GM13977 (cell line): Measurements from ENCODE around the gene COA8.

Source experiments
- DNase-seq: peaks from one replicate; pipeline ENCODE4 v3.0.0; 2012; ENCODE audit warnings: low spot score
- CTCF ChIP-seq: IDR thresholded peaks from 2 replicates; pipeline ENCODE4 v1.5.1; 2012; ENCODE audit warnings: mild to moderate bottlenecking, control low read depth; ENCODE audit not compliant: insufficient read depth; ENCODE audit errors: extremely low read depth, missing control alignments
- in situ Hi-C: fragments of 300-500 bp; cut with MboI; formaldehyde crosslinking; loops from one replicate; pipeline ENCODE4 v1.12.0; 2022; ENCODE audit warnings: low sequenced_read_pairs, low pct_unique_long_range_greater_than_20kb, mixed read lengths, inconsistent platforms; ENCODE audit not compliant: unreplicated experiment

COA8 gene

GRCh38 chr14:103552011-103552845 lies 10.5 kb upstream of the COA8 start:
- no peak for TF ChIP-seq CTCF
- no peak for DNase-seq
- in situ Hi-C loops: loop anchor here (10.0 kb wide), 1 partner anchor 47 kb away; no protein-coding TSS in a partner anchor

GRCh38 chr14:103552846-103553210 lies 9.9 kb upstream of the COA8 start:
- in situ Hi-C loops: loop anchor here (10.0 kb wide), 1 partner anchor 48 kb away; no protein-coding TSS in a partner anchor
- TF ChIP-seq CTCF: no peak
- DNase-seq: no peak

GRCh38 chr14:103555559-103556337 lies 7.0 kb upstream of the COA8 start:
- no peak for TF ChIP-seq CTCF
- in situ Hi-C loops: loop anchor here (10.0 kb wide), 1 partner anchor 51 kb away; no protein-coding TSS in a partner anchor
- DNase-seq: no peak

- no peak for DNase-seq
- in situ Hi-C loops: loop anchor here (10.0 kb wide), 1 partner anchor 52 kb away; no protein-coding TSS in a partner anchor
- no peak for TF ChIP-seq CTCF
Measured at GRCh38 chr14:103556946-103557758, 5.6 kb upstream of the COA8 start.

GRCh38 chr14:103558071-103558882 lies 4.5 kb upstream of the COA8 start:
- no peak for TF ChIP-seq CTCF
- in situ Hi-C loops: loop anchor here (10.0 kb wide), 1 partner anchor 53 kb away; no protein-coding TSS in a partner anchor
- DNase-seq: no peak
